WTC11 (cell line): ENCODE results near the gene ANKRD13A. TPM values are rescaled to one million over a fixed set of nuclear protein-coding genes. Genes with fewer than 3 reads are reported as not detected.
"Not testable (repeated sequence)": the region's sequence is repeated elsewhere in the genome, so short reads cannot be mapped to it uniquely, and the experiment has no call there.

Experiments used
- ATAC-seq: fragments of 200-7000 bp; cut with Tn5 transposase; 2 replicates; pipeline ENCODE4 v1.10.0; 2021; ENCODE audit warnings: mild to moderate bottlenecking, moderate library complexity
- CTCF ChIA-PET: fragments of 300-600 bp; sonication (Branson Sonifier 250); formaldehyde crosslinking; loops from one replicate; lab custom pipeline; 2021; ENCODE audit warnings: antibody characterized with exemption; lab: Charles Lee
- POLR2A ChIA-PET: fragments of 350-600 bp; sonication (Branson Sonifier 250); formaldehyde crosslinking; loops from one replicate; lab custom pipeline; 2021; ENCODE audit warnings: antibody characterized with exemption; lab: Charles Lee
- DNase-seq: peaks from one replicate; pipeline ENCODE4 v3.0.0; 2021; ENCODE audit warnings: low spot score
- H3K27ac Mint-ChIP-seq: 2 replicates; pipeline ENCODE4 v1.8.0; 2021; ENCODE audit warnings: mixed read lengths
- H3K27me3 Mint-ChIP-seq: 2 replicates; pipeline ENCODE4 v1.8.0; 2021; ENCODE audit warnings: low read depth, mild to moderate bottlenecking, moderate library complexity, mixed read lengths
- H3K36me3 Mint-ChIP-seq: 2 replicates; pipeline ENCODE4 v1.8.0; 2021; ENCODE audit warnings: mixed read lengths
- H3K4me1 Mint-ChIP-seq: 2 replicates; pipeline ENCODE4 v1.8.0; 2022; ENCODE audit warnings: mixed read lengths
- H3K4me3 Mint-ChIP-seq: 2 replicates; pipeline ENCODE4 v1.8.0; 2021; ENCODE audit warnings: mild to moderate bottlenecking, moderate library complexity, mixed read lengths
- H3K9me3 Mint-ChIP-seq: 2 replicates; pipeline ENCODE4 v1.8.0; 2021; ENCODE audit warnings: mixed read lengths
- CREB1 ChIP-seq: sonication (generic); formaldehyde crosslinking; IDR thresholded peaks from 2 replicates; pipeline ENCODE4 v1.8.0; 2023; ENCODE audit warnings: mild to moderate bottlenecking, missing genetic modification reagents
- ETV6 ChIP-seq: sonication (generic); formaldehyde crosslinking; IDR thresholded peaks from 2 replicates; pipeline ENCODE4 v1.8.1; 2022; ENCODE audit warnings: mild to moderate bottlenecking, missing genetic modification reagents
- FOXP1 ChIP-seq: sonication (generic); formaldehyde crosslinking; IDR thresholded peaks from 2 replicates; pipeline ENCODE4 v1.8.0; 2022; ENCODE audit warnings: missing genetic modification reagents, mild to moderate bottlenecking, moderate library complexity, borderline replicate concordance
- GTF2I ChIP-seq: fragments of 250-450 bp; sonication (Bioruptor Pico); conservative IDR thresholded peaks from 2 replicates; pipeline ENCODE4 v1.4.0; 2021; ENCODE audit warnings: mild to moderate bottlenecking
- HMGXB4 ChIP-seq: sonication (generic); formaldehyde crosslinking; IDR thresholded peaks from 2 replicates; pipeline ENCODE4 v1.8.1; 2023; ENCODE audit warnings: mild to moderate bottlenecking, moderate library complexity, missing genetic modification reagents
- IRF2 ChIP-seq: sonication (generic); formaldehyde crosslinking; IDR thresholded peaks from 2 replicates; pipeline ENCODE4 v1.8.0; 2022; ENCODE audit warnings: low read depth, missing genetic modification reagents, borderline replicate concordance
- MYBL2 ChIP-seq: sonication (generic); formaldehyde crosslinking; IDR thresholded peaks from 2 replicates; pipeline ENCODE4 v1.8.1; 2023; ENCODE audit warnings: mild to moderate bottlenecking, moderate library complexity, missing genetic modification reagents
- NFATC4 ChIP-seq: fragments of 250-450 bp; sonication (Bioruptor Pico); IDR thresholded peaks from 2 replicates; pipeline ENCODE4 v1.9.0; 2021; ENCODE audit warnings: mild to moderate bottlenecking
- NFYB ChIP-seq: sonication (generic); formaldehyde crosslinking; conservative IDR thresholded peaks from 2 replicates; pipeline ENCODE4 v1.8.0; 2022; ENCODE audit warnings: low read depth, missing genetic modification reagents
- NR1H2 ChIP-seq: sonication (generic); formaldehyde crosslinking; IDR thresholded peaks from 2 replicates; pipeline ENCODE4 v1.9.0; 2021; ENCODE audit warnings: mild to moderate bottlenecking, moderate library complexity, missing genetic modification reagents
- RELA ChIP-seq: sonication (generic); formaldehyde crosslinking; IDR thresholded peaks from 2 replicates; pipeline ENCODE4 v1.8.1; 2022; ENCODE audit warnings: missing genetic modification reagents, mild to moderate bottlenecking, borderline replicate concordance
- TCF7 ChIP-seq: sonication (generic); formaldehyde crosslinking; IDR thresholded peaks from 2 replicates; pipeline ENCODE4 v1.8.0; 2022; ENCODE audit warnings: mild to moderate bottlenecking, low read depth, missing genetic modification reagents, moderate library complexity
- USF1 ChIP-seq: sonication (generic); formaldehyde crosslinking; IDR thresholded peaks from 2 replicates; pipeline ENCODE4 v1.8.0; 2022; ENCODE audit warnings: mild to moderate bottlenecking, missing genetic modification reagents
- total RNA-seq: library from RNA; stranded (reverse); gene quantifications from 3 replicates; pipeline ENCODE4 v1.2.3, GENCODE V29; 2021
- TF ChIP-seq, protein P1 (sequence below): sonication (generic); formaldehyde crosslinking; IDR thresholded peaks from 2 replicates; pipeline ENCODE4 v1.8.0; 2023; ENCODE audit warnings: mild to moderate bottlenecking, missing genetic modification reagents
- TF ChIP-seq, protein P2 (sequence below): sonication (generic); formaldehyde crosslinking; IDR thresholded peaks from 2 replicates; pipeline ENCODE4 v1.8.1; 2023; ENCODE audit warnings: mild to moderate bottlenecking, missing genetic modification reagents, moderate library complexity

Gene ANKRD13A
- total RNA-seq, 1 experiment from 2014 or later = 22.4 TPM

- TF ChIP-seq NR1H2 (no peak), ETV6 (CRISPR knock-in tag) (no peak), IRF2 (CRISPR knock-in tag) (no peak), HMGXB4 (CRISPR knock-in tag) (no peak), MYBL2 (CRISPR knock-in tag) (no peak)
- TF ChIP-seq, protein P1, sequence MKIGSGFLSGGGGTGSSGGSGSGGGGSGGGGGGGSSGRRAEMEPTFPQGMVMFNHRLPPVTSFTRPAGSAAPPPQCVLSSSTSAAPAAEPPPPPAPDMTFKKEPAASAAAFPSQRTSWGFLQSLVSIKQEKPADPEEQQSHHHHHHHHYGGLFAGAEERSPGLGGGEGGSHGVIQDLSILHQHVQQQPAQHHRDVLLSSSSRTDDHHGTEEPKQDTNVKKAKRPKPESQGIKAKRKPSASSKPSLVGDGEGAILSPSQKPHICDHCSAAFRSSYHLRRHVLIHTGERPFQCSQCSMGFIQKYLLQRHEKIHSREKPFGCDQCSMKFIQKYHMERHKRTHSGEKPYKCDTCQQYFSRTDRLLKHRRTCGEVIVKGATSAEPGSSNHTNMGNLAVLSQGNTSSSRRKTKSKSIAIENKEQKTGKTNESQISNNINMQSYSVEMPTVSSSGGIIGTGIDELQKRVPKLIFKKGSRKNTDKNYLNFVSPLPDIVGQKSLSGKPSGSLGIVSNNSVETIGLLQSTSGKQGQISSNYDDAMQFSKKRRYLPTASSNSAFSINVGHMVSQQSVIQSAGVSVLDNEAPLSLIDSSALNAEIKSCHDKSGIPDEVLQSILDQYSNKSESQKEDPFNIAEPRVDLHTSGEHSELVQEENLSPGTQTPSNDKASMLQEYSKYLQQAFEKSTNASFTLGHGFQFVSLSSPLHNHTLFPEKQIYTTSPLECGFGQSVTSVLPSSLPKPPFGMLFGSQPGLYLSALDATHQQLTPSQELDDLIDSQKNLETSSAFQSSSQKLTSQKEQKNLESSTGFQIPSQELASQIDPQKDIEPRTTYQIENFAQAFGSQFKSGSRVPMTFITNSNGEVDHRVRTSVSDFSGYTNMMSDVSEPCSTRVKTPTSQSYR (CRISPR knock-in tag) = no peak
Measured at GRCh38 chr12:110065540-110065939, 66.3 kb downstream of the ANKRD13A start (continued).

DNA sequence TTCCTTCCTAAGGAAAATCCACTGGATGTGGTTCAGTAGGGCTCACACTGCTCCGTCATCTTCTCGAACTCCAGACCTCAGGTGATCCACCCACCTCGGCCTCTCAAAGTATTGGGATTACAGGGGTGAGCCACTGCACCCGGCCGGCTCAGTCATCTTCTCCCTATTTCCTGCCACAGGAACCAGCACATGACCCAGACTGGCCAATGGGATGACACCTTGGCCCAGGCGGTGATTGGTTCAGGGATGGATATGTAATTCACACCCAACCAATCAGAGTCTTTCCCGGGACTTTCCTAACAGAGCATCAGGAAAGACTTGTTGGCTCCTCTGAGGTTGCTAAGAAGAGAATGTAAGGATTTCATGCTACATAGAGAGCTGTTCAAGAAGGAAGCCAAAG lies 68.3 kb downstream of the ANKRD13A start:
- peaks cover 25% of the 10 kb centered on the region; the same call in 1 of the 2 replicates for H3K9me3 Mint-ChIP-seq
- ATAC-seq = no peak

DNA sequence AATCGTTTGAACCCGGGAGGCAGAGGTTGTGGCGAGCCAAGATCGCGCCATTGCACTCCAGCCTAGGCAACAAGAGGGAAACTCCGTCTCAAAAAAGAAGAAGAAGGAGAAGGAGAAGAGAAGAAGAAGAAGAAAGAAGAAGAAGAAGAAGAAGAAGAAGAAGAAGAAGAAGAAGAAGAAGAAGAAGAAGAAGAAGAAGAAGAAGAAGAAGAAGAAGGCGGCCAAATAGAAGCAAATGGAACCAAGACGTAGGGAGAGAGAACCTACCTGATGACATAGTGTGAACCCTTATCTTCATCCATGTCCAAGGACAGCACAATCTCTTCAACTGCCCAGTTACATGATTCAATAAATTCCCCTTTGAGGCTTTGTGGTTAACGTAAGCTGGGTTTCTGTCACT lies 68.9 kb downstream of the ANKRD13A start:
- H3K27ac Mint-ChIP-seq, POLR2A ChIA-PET, H3K4me3 Mint-ChIP-seq, DNase-seq, ATAC-seq, H3K27me3 Mint-ChIP-seq, H3K36me3 Mint-ChIP-seq, H3K4me1 Mint-ChIP-seq, CTCF ChIA-PET: not testable (repeated sequence)
- H3K9me3 Mint-ChIP-seq = peaks cover 25% of the 10 kb centered on the region; the same call in 1 of the 2 replicates

More for the DNA sequence above, 68.3 kb downstream of the ANKRD13A start:
- peaks cover 5% of the 10 kb centered on the region for H3K27me3 Mint-ChIP-seq
- DNase-seq = no peak
- POLR2A ChIA-PET = no interaction called here
- H3K4me3 Mint-ChIP-seq = no peak overlapping the region
- no peaks in the 10 kb centered on the region for H3K36me3 Mint-ChIP-seq
- H3K4me1 Mint-ChIP-seq = no peaks in the 10 kb centered on the region
- TF ChIP-seq NFYB (CRISPR knock-in tag) (0 out of 2 replicates have a peak, but pooled peaks have one; percentile 18), GTF2I (CRISPR knock-in tag) (no peak), USF1 (CRISPR knock-in tag) (peak; percentile 50; the same call in 1 of the 2 replicates)
- TF ChIP-seq, all 79 proteins: peak for 2
- CTCF ChIA-PET = no interaction called here
- no peak overlapping the region for H3K27ac Mint-ChIP-seq

DNA sequence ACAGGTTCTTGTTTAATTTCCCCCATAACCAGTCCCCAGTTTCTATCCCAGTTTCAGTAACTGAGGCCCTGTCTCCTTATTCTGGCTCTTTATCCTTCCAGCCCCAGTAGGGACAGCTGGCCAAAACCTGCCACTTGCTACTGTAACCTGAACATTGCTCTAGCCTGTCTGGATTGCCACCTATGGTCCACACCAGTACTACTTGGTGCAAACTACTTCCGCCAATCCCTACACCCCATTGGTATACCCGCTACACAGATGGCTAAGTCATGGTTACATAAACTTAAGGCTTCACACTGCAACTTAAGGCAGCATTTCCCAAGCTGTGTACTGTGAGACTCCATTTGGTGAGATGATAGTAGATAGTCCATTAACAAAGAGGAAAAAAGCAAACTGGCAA lies 69.4 kb downstream of the ANKRD13A start:
- H3K36me3 Mint-ChIP-seq = no peaks in the 10 kb centered on the region
- H3K27me3 Mint-ChIP-seq = peaks cover 5% of the 10 kb centered on the region
- TF ChIP-seq CREB1 = no peak
- no peak for TF ChIP-seq TCF7 (CRISPR knock-in tag)
- no peak for TF ChIP-seq FOXP1 (CRISPR knock-in tag)
- no peak for TF ChIP-seq NFATC4 (CRISPR knock-in tag)
- TF ChIP-seq, protein P2, sequence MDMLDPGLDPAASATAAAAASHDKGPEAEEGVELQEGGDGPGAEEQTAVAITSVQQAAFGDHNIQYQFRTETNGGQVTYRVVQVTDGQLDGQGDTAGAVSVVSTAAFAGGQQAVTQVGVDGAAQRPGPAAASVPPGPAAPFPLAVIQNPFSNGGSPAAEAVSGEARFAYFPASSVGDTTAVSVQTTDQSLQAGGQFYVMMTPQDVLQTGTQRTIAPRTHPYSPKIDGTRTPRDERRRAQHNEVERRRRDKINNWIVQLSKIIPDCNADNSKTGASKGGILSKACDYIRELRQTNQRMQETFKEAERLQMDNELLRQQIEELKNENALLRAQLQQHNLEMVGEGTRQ (CRISPR knock-in tag) = no peak
- TF ChIP-seq RELA = no peak
- TF ChIP-seq, all 79 proteins: peak for 0
- ChIA-PET CTCF (no interaction called here), POLR2A (no interaction called here)
- ATAC-seq (no peak), DNase-seq (no peak)
- peaks cover 3% of the 10 kb centered on the region; the same call in 1 of the 2 replicates for H3K4me1 Mint-ChIP-seq
- H3K27ac Mint-ChIP-seq = no peak overlapping the region
- H3K4me3 Mint-ChIP-seq = no peak overlapping the region
- H3K9me3 Mint-ChIP-seq = peaks cover 25% of the 10 kb centered on the region; the same call in 1 of the 2 replicates
